ENCODE data around the gene TICRR.
"Not testable (repeated sequence)": the region's sequence is repeated elsewhere in the genome, so short reads cannot be mapped to it uniquely, and the experiment has no call there.

Gene TICRR

GRCh38 chr15:89577776-89578115, 2.5 kb downstream of the TICRR start:
- Histone ChIP-seq H3K27me3 (ENCODE audit: insufficient read depth, low read length) (no peaks in the 10 kb centered on the region), H3K79me1 (ENCODE audit: low read length) (peaks cover 4% of the 10 kb centered on the region), H4K12ac (ENCODE audit: low read depth, low read length) (no peak overlapping the region), H3K14ac (ENCODE audit: low read length) (no peak overlapping the region), H3K36me3 (ENCODE audit: control insufficient read depth in 1 of 2, insufficient read depth in 2 of 2, low read length in 2 of 2) (peaks cover 3 to 4% of the 10 kb centered on the region in 2 experiments), H2BK5ac (ENCODE audit: low read depth, low read length, poor library complexity) (no peak overlapping the region), H3K9ac (ENCODE audit: low read length) (no peak overlapping the region), H2AK5ac (ENCODE audit: low read length) (no peak overlapping the region), H3K4me2 (ENCODE audit: low read length) (peak overlapping the region; percentile 55), H2BK120ac (ENCODE audit: insufficient read depth, low read length, poor library complexity) (no peak overlapping the region), H3K4me3 (ENCODE audit: low read depth, low read length) (no peak overlapping the region), H3K23ac (ENCODE audit: low read length) (no peak overlapping the region), H3K27ac (ENCODE audit: low read depth, low read length) (no peak overlapping the region), H2AFZ (ENCODE audit: insufficient read depth, low read length, poor library complexity) (no peak overlapping the region), H3K4ac (ENCODE audit: low read depth, low read length) (peak overlapping the region; percentile 16), H3K79me2 (ENCODE audit: control insufficient read depth, insufficient read depth, low read length, poor library complexity) (peaks cover 19% of the 10 kb centered on the region), H3K18ac (ENCODE audit: low read length) (no peak overlapping the region), H3K4me1 (ENCODE audit: control insufficient read depth in 1 of 2, insufficient read depth in 2 of 2, low read length in 2 of 2) (peaks cover 7 to 8% of the 10 kb centered on the region in 2 experiments), H4K8ac (ENCODE audit: low read depth, low read length) (no peak overlapping the region), H4K91ac (ENCODE audit: low read depth, low read length) (no peak overlapping the region), H2BK12ac (ENCODE audit: low read length) (no peak overlapping the region), H3K9me3 (ENCODE audit: insufficient read depth, low read depth, low read length) (peaks cover 2% of the 10 kb centered on the region)
- no peak for DNase-seq
- no CpG with 5 or more reads among the region's 3 CpGs for WGBS (ENCODE audit: extremely low coverage, insufficient coverage, insufficient read length)

DNA sequence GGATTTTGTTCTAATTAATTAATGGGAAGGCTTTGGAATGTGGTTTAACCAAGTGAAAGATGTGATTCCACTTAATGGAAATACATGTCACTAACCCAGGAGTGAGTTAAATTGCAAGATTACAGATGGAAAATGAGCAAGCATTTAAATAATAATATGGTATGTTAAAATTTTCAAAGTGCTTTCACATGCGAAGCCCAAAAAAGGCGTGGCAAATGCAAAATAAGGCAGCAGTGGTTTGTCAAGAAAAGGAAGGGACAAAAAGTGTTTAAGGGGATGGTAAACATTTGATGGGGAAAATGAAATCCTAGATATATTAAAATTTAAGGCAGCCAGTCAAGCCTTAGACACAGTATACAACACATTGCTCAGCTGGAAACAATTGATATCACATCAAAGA, 2.9 kb downstream of the TICRR start:
- peaks cover 19% of the 10 kb centered on the region for H3K79me2 ChIP-seq (ENCODE audit: control insufficient read depth, insufficient read depth, low read length, poor library complexity)

GRCh38 chr15:89580747-89581146, 5.5 kb downstream of the TICRR start:
- not testable (repeated sequence) for H3K9ac ChIP-seq (ENCODE audit: low read length); H2AFZ ChIP-seq (ENCODE audit: insufficient read depth, low read length, poor library complexity); H2BK120ac ChIP-seq (ENCODE audit: insufficient read depth, low read length, poor library complexity); H3K4ac ChIP-seq (ENCODE audit: low read depth, low read length); H2BK5ac ChIP-seq (ENCODE audit: low read depth, low read length, poor library complexity); H2BK12ac ChIP-seq (ENCODE audit: low read length); H4K91ac ChIP-seq (ENCODE audit: low read depth, low read length); DNase-seq; H3K9me3 ChIP-seq (ENCODE audit: insufficient read depth, low read depth, low read length); H3K23ac ChIP-seq (ENCODE audit: low read length); H3K27ac ChIP-seq (ENCODE audit: low read depth, low read length); H3K14ac ChIP-seq (ENCODE audit: low read length); H3K27me3 ChIP-seq (ENCODE audit: insufficient read depth, low read length); H3K4me3 ChIP-seq (ENCODE audit: low read depth, low read length); H3K4me2 ChIP-seq (ENCODE audit: low read length); H3K18ac ChIP-seq (ENCODE audit: low read length); H4K8ac ChIP-seq (ENCODE audit: low read depth, low read length); H4K12ac ChIP-seq (ENCODE audit: low read depth, low read length); H3K4me1 ChIP-seq (ENCODE audit: control insufficient read depth in 1 of 2, insufficient read depth in 2 of 2, low read length in 2 of 2); H3K79me1 ChIP-seq (ENCODE audit: low read length); H2AK5ac ChIP-seq (ENCODE audit: low read length)
- no CpG with 5 or more reads among the region's 2 CpGs for WGBS (ENCODE audit: extremely low coverage, insufficient coverage, insufficient read length)
- Histone ChIP-seq H3K36me3 (ENCODE audit: control insufficient read depth in 1 of 2, insufficient read depth in 2 of 2, low read length in 2 of 2) (peaks cover 9 to 11% of the 10 kb centered on the region in 2 experiments), H3K79me2 (ENCODE audit: control insufficient read depth, insufficient read depth, low read length, poor library complexity) (peaks cover 17% of the 10 kb centered on the region)

More for the DNA sequence above, 2.9 kb downstream of the TICRR start:
- no peak overlapping the region for H2BK5ac ChIP-seq (ENCODE audit: low read depth, low read length, poor library complexity)
- no peak overlapping the region for H3K23ac ChIP-seq (ENCODE audit: low read length)
- no peaks in the 10 kb centered on the region for H3K27me3 ChIP-seq (ENCODE audit: insufficient read depth, low read length)
- WGBS (ENCODE audit: extremely low coverage, insufficient coverage, insufficient read length): no CpG with 5 or more reads among the region's 2 CpGs
- H3K27ac ChIP-seq (ENCODE audit: low read depth, low read length): no peak overlapping the region
- H3K4ac ChIP-seq (ENCODE audit: low read depth, low read length): no peak overlapping the region
- no peak for DNase-seq
- H3K14ac ChIP-seq (ENCODE audit: low read length): no peak overlapping the region
- peaks cover 4% of the 10 kb centered on the region for H3K79me1 ChIP-seq (ENCODE audit: low read length)
- H4K8ac ChIP-seq (ENCODE audit: low read depth, low read length): no peak overlapping the region
- peaks cover 2% of the 10 kb centered on the region for H3K9me3 ChIP-seq (ENCODE audit: insufficient read depth, low read depth, low read length)
- peak overlapping the region; percentile 55 for H3K4me2 ChIP-seq (ENCODE audit: low read length)
- no peak overlapping the region for H3K9ac ChIP-seq (ENCODE audit: low read length)
- H2BK120ac ChIP-seq (ENCODE audit: insufficient read depth, low read length, poor library complexity): no peak overlapping the region
- peaks cover 7 to 8% of the 10 kb centered on the region in 2 experiments for H3K4me1 ChIP-seq (ENCODE audit: control insufficient read depth in 1 of 2, insufficient read depth in 2 of 2, low read length in 2 of 2)
- H2BK12ac ChIP-seq (ENCODE audit: low read length): no peak overlapping the region
- peaks cover 3 to 4% of the 10 kb centered on the region in 2 experiments for H3K36me3 ChIP-seq (ENCODE audit: control insufficient read depth in 1 of 2, insufficient read depth in 2 of 2, low read length in 2 of 2)
- no peak overlapping the region for H4K91ac ChIP-seq (ENCODE audit: low read depth, low read length)
- H2AK5ac ChIP-seq (ENCODE audit: low read length): no peak overlapping the region
- H4K12ac ChIP-seq (ENCODE audit: low read depth, low read length): no peak overlapping the region
- H3K18ac ChIP-seq (ENCODE audit: low read length): no peak overlapping the region
- H2AFZ ChIP-seq (ENCODE audit: insufficient read depth, low read length, poor library complexity): no peak overlapping the region
- H3K4me3 ChIP-seq (ENCODE audit: low read depth, low read length): no peak overlapping the region

- WGBS (ENCODE audit: extremely low coverage, insufficient coverage, insufficient read length): no CpG with 5 or more reads among the region's 2 CpGs
- Histone ChIP-seq H3K4me1 (ENCODE audit: control insufficient read depth in 1 of 2, insufficient read depth in 2 of 2, low read length in 2 of 2) (no peaks in the 10 kb centered on the region), H3K4ac (ENCODE audit: low read depth, low read length) (no peak overlapping the region), H4K12ac (ENCODE audit: low read depth, low read length) (no peak overlapping the region), H2BK5ac (ENCODE audit: low read depth, low read length, poor library complexity) (no peak overlapping the region), H3K79me1 (ENCODE audit: low read length) (no peaks in the 10 kb centered on the region), H3K9me3 (ENCODE audit: insufficient read depth, low read depth, low read length) (no peaks in the 10 kb centered on the region), H2AK5ac (ENCODE audit: low read length) (no peak overlapping the region), H3K9ac (ENCODE audit: low read length) (no peak overlapping the region), H3K23ac (ENCODE audit: low read length) (no peak overlapping the region), H3K4me2 (ENCODE audit: low read length) (no peak overlapping the region), H4K8ac (ENCODE audit: low read depth, low read length) (no peak overlapping the region), H3K27ac (ENCODE audit: low read depth, low read length) (no peak overlapping the region), H3K14ac (ENCODE audit: low read length) (no peak overlapping the region), H2BK120ac (ENCODE audit: insufficient read depth, low read length, poor library complexity) (no peak overlapping the region), H4K91ac (ENCODE audit: low read depth, low read length) (no peak overlapping the region), H3K4me3 (ENCODE audit: low read depth, low read length) (no peak overlapping the region), H2AFZ (ENCODE audit: insufficient read depth, low read length, poor library complexity) (no peak overlapping the region), H2BK12ac (ENCODE audit: low read length) (no peak overlapping the region), H3K18ac (ENCODE audit: low read length) (no peak overlapping the region), H3K27me3 (ENCODE audit: insufficient read depth, low read length) (no peaks in the 10 kb centered on the region), H3K79me2 (ENCODE audit: control insufficient read depth, insufficient read depth, low read length, poor library complexity) (no peaks in the 10 kb centered on the region), H3K36me3 (ENCODE audit: control insufficient read depth in 1 of 2, insufficient read depth in 2 of 2, low read length in 2 of 2) (peaks cover 16 to 41% of the 10 kb centered on the region in 2 experiments)
- DNase-seq: no peak
Measured at GRCh38 chr15:89586651-89587050, 11.4 kb downstream of the TICRR start.

Data from trophoblast cell (in vitro differentiated cells and primary cell).